ENCODE measurements around the gene FBXL14.

DNA sequence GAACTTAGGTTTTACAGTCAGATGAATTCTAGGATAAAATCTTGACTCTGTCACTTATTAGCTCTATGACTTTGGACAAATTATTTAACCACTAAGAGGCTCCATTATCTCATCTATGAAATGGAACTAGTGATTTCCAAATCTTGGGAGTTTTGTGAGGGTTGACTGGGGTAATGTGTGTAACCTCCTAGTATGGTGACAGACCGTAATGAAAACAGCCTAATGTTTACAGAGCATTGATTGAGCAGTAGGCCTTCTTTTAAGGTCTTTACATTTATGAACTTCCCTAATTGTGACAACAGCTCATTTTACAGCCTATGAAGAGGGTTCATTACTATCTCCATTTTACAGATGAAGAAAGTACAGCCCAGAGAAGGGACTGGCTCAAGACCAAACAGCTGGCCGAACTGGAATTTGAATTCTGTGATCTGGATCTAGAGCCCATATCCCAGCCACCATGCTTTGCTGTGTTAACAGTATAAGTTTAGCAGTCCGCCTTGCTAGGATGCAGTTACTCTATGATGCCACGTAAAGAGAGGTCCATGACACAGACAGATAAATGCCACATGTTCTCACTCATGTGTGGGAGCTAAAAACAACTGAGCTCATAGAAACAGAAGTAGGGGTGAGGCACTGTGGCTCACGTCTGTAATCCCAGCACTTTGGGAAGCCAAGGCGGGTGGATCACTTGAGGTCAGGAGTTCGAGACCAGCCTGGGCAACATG, 9.1 kb upstream of the FBXL14 start:
- TF ChIP-seq, protein P1, sequence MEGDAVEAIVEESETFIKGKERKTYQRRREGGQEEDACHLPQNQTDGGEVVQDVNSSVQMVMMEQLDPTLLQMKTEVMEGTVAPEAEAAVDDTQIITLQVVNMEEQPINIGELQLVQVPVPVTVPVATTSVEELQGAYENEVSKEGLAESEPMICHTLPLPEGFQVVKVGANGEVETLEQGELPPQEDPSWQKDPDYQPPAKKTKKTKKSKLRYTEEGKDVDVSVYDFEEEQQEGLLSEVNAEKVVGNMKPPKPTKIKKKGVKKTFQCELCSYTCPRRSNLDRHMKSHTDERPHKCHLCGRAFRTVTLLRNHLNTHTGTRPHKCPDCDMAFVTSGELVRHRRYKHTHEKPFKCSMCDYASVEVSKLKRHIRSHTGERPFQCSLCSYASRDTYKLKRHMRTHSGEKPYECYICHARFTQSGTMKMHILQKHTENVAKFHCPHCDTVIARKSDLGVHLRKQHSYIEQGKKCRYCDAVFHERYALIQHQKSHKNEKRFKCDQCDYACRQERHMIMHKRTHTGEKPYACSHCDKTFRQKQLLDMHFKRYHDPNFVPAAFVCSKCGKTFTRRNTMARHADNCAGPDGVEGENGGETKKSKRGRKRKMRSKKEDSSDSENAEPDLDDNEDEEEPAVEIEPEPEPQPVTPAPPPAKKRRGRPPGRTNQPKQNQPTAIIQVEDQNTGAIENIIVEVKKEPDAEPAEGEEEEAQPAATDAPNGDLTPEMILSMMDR (IDR thresholded peaks at IDR 0.05): no peak
- no peak for TF ChIP-seq POLR2A (IDR thresholded peaks at IDR 0.05)
